NCI-H1092 treated with DMSO at 0.1 percent for 48 hours (cell line): ENCODE data around the gene ZNF185.

Experiments
- DNase-seq: peaks from one replicate; lab custom pipeline; 2025; lab: John Stamatoyannopoulos, UW

The ZNF185 gene

DNA sequence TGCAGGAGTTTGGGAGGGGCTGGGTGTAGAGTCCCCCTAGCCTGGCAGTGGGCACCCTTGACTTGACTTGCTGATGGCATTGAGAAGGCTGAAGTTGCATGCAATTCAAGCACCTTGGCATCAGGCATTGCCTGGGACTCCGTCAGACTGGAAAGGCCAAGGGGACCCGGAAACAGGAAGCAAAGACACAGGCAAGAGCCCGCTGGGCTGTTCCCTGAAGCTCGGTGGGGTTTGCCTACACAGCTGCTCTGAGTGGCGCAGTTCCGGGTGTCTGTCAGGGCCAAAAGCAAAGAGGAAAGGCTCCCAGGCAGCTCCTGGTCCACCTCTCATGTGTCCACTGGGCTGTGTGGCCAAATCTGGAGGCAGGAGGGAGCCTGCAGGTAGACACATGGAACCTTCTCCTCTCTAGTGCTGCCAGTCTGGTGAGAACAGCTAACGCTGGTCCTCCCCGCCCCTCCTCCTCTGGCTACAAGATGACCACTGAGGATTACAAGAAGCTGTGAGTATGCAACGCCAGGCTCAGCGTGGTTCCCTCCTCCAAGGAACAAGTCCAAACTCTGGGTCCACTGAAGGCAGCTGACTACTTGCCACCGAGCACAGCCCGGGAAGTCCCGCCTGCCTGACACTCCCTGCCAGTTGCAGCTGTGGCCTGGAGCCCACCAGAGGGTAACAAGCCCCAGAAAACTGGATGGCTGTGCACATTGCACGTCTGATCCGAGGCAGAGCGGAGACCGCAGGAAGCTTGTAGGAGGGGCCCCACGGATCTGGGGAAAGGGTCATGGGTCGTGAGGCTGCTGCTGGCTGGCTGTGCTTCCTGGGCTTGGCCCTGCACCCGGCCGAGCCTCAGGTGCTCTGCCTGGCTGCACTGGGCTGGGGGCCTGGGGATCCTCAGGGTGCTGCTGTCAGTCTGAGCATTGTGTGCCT, 20.1 kb downstream of the ZNF185 start:
- no peak for DNase-seq

DNA sequence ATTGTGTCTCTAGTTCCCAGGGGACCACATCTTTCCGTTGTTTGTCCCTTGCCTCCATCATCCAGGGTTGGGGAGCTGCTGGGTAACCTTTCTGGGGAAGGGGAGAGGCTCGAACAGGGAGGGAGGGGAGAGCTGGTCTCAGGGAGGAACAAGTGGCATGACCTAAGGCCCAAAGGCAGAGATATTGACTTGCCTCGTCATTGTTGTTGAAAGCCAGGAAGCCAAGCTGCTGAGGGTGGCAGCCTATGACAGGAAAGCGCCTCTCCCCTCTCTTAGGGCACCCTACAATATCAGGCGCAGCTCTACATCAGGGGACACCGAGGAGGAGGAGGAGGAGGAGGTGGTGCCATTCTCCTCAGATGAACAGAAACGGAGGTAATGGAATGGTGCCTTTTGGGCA, 20.8 kb downstream of the ZNF185 start:
- no peak for DNase-seq

DNA sequence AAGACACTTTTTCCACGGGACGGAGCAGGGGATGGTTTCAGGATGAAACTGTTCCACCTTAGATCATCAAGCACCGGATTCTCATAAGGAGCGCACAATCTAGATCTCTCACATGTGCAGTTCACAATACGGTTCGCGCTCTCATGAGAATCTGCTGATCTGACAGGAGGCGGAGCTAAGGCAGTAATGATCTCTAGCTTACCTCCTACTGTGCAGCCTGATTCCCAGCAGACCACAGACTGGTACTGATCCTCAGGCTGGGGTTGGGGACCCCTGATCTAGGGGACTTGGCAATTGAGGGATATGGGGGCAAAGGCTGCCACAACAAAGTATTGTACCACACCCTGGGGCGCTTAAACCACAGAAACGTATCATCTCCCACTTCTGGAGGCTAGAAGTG, 25.7 kb downstream of the ZNF185 start:
- DNase-seq = no peak

DNA sequence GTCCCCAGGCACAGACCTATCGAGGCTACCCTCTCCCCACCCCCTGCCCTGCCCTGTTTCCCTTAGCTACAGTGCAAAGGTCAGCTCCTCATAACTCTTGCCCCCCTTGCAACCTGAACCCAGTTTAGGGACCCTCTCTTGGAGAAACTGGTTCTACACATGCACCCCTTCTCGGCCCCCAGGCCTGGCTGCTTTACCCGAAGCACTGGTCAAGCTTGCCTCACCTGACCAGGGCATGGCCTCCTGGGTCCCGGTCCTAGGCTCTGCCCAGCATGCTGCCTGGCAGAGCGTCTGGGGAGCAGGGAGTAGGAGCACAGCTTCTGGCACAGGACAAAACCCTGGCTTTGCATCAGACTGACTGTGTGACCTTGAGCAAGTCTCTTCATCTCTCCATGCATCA, 28.0 kb downstream of the ZNF185 start:
- no peak for DNase-seq

DNA sequence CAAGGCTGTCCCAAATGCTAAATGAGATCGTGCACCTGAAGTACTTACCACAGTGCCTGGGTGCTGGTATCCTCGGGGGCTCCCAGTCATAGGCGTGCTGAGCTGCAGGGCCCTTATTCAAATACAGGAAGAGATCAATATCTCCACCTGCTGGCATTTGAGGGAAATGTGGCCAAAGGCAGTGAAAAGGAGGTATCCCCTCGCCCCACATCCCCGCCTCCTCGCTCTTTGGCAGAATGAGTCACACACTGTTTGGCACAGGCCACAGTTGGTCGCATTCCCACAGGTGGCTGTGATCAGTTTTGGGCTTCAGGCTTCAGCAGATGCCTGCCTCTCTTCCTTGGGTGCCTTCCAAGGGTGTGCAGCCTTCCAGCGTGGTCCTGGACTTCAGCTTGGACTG, 28.4 kb downstream of the ZNF185 start:
- DNase-seq = peak; percentile 41

DNA sequence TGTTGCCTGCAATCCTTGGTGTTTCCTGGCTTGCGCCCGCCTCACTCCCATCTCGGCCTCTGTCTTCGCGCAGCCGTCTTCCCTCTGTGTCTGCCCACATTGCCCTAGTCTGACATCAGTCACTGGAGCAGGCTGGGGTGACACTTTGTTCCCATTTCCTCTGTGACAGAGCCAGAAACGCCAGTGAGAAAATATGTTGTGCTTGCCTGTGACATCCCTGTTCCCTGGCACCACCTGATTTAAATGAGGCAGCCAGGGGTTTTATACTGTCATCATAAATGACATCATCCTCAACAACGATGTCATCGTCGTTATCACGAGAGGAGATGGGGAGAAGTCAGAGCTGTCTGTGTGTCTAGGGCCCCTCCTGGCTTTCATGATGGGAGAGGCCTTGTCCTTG, 29.1 kb downstream of the ZNF185 start:
- DNase-seq = no peak

DNA sequence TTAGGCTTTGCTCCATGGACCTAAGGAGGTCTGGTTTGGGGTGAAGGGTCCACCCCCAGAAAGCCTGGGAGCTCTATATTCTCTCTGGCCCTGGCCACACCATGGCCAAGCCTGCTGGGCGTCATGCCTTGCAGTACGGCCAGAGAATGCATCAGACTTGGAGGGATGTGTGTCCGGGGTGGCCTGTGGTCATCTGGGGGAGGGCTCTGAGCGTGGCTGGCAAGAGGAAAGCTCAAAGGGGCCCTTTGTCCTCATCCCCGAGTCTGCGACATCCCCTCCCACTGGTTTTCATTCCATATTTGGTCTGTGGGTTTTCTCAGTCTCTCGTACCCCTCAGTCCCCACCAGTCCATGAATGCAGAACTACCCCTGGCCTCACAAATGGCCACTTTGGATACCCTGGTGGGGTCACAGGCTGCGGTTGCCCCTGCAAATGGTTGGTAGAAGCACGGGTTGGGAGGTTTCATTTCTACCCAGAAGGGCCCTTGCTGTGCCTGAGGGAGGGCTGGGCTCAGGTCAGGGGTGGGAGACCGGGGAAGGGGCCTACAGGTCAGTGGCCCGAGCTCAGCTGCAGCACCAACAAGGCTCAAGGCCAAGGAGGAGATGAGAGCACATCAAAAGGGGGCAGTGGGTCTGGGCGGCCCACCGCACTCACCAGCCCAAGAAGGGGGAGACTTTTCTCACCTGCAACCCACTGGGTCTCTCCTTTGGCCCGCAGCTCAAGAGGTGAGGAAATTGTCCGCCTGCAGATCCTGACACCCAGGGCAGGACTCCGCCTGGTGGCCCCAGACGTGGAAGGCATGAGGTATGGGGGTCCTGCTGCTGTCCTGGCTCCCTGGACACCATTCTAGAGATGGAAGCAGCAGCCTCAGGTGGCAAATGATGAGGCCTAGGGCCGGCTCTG, 30.2 kb downstream of the ZNF185 start:
- DNase-seq = no peak

DNA sequence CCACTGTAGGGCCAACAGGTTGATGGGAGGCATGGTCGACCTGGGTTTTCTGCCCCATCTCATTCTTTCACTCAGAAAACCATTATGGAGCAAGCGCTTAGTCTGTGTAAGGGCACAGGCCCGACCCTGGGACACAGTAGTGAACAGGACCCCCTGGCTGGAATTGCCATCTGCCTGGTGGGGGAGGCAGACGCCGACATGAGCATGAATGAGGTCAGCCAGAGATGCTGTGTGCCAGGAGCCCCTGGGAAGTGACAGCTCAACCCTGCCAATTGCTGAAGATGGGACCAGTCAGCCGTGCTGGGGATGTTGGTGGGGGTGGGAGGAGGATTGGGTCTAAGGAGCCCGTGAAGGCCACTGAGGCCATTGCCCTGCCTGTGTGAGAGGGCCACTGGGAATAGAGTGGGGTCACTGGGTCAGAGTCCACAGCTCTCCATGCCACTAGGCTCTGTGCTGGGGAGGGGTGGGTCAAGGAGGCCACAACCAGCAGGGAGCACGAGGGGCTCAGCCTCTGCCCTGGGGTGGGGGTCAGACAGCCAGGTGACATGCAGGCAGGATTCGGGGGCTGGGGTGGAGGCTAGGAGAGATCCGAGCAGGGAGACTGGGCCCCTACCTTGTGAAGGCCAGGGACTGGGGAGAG, 31.0 kb downstream of the ZNF185 start:
- no peak for DNase-seq

DNA sequence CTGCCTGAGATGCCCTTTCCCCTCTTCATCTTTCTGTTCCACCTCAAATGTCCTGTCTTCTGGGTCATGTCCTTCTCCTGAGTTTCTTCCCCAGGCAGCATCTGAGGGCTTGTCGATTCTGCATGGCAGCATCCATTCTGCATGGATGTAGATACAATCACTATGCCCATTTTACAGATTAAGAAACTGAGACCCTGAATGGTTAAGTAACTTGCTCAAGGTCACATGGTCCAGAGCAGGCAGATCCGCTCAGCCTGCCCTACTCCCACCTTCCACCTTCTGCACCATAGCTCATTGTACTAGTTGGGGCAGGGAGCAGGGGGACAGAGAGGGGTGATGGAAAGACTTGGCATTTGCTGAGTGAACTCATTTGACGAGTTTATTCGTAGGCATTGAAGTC, 32.0 kb downstream of the ZNF185 start:
- no peak for DNase-seq

DNA sequence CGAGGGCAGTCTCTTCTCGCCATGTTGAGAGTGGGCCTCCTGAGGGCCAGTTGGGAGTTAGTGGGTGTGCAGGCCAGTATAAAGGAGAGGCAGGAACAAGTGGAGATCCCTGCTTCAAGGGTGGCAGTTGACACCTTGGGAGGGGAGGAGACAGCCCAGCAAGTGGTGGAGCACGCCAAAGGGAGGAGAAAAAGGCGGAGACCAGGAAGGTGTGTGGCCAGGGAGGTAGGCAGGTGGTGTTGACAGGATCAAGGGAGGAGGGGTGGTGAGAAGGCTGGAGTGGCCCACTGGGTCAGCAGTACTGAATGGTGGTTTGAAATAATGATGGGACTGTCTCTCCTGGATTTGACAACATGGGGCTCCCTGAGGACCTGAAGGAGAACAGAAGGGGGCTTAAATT, 32.6 kb downstream of the ZNF185 start:
- no peak for DNase-seq

DNA sequence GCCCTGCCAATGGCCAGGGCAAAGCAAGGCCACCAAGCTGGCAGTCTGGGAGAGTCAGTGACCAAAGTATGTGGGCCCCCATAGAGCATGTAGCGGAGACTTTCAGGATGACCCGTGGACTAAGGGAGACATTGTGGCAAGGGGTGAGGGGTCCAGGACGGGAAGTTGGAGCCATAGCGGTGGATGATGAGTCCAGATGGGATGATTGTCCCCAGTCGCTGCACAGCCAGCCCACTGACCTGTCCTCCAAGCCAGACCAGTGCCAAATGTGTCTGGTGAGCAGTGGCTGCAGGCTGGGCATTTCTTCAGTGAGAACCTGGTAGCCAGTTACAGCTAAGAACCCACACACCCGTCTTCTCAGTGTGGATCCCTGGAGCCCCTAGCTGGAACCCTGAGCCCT, 34.3 kb downstream of the ZNF185 start:
- DNase-seq = no peak

DNA sequence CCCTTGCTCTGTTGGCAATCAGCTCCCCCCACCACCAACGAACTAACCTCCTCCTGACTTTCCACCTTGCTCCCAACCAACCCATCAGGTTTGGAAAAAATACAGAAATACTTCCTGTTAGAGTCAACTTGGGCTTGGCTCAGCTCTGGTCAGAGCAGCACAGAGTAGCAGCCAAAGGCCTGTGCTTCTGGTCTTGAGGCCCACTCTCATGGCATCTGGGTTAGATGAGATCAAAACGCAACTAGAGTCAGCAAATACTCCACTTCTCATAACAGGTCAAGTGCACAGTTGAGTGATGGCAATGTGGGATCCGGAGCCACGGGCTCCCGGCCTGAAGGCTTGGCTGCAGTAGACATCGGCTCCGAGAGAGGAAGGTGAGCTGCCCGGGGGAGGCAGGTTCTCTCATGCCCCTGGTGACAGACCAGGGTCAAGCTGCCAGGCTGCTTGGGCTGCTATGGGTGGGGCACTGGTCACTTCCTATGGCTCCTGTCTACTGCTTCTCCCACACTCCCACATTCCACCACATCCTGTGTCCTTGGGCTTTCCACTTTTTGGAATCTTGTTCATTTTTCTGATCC, 34.8 kb downstream of the ZNF185 start:
- no peak for DNase-seq

DNA sequence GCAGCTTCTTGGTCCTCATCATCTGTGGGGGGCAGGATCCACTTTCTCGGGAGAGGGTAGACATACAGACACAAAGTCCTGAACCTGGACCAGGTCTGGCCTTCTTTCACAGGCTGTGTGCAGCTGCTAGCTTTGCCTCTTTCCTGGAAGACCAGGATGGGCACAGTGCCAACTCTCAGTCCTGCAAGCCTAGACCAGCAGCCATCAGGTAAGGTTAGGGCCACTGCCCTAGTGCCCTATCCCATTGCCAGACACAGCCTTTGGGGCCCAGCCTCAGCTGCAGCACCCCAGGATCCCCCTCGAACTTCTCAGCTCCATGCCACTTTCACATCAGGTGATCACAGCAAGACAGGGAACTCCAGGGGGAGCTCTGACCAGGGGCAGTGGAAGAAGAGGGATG, 38.4 kb downstream of the ZNF185 start:
- no peak for DNase-seq

DNA sequence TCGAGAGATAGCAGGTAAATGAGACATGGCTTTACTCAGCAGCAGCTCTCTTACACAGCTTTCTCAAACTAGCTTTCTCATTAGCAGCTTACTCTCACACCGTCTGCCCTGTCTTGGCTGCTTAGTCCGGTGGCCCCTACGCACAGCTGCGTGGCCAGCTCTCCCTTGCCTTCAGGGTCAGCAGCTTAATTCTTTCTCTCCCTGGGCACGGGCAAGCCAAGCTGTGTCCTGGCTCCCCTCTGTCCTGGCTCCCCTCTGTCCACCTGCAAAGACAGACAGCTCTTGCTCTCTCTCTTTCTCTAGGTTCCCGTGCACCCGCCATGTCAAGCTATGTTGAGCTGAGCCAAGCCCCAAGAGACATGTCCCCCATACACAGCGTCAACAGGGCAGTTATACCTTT, 39.4 kb downstream of the ZNF185 start:
- no peak for DNase-seq

DNA sequence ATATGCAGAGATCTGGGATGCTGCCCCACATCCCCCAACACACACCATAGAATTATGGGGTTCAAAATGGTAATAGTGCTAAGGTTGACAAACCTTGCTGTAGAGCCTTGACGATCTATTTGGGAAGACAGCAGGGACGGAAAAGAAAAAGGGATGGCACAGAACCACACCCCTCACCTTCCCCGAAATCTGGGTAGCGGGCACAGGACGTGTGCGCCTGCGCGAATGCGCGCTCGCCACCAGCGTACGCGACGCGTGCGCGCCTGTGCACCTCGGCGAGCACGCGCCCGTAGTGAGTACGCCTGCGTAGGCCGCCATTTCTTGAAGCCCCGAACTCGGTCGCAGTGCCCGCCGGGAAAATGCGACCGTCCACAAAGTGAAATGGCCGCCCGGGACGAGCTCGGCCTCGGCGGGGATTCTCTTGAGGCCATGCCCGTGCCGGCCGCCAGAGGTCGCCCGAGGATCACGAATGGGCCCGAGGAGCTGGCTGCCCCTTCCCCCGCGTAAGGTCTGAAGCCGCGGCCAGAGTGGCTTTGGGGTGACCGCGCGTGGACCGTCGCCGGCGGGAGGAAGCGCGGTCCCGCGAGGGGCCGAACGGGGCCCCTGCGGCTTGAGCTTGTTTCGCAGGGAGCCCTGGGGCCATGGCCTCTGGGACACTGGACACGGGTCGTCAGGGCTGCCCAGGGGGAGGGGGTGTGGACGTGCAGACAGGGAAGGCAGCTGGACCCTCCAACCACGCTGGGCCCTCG, 43.6 kb downstream of the ZNF185 start:
- peak; percentile 94 for DNase-seq

DNA sequence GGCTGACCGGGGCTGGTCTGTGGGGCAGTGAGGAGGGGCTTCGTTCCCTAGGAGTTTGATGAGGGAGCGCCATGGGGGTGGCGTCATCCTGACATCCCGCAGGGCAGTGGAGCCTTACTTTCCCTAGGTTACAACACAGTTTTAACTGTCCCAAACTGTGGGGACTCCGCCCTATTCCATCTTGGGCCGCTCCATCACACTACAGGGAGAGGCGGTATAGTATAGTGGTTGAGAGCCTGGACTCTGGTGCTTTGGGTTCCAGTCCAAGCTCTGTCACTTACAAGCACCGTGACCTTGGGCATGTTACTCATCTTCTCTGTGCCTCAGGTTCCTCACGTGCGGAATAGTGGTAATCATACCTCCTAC, 44.2 kb downstream of the ZNF185 start:
- no peak for DNase-seq

DNA sequence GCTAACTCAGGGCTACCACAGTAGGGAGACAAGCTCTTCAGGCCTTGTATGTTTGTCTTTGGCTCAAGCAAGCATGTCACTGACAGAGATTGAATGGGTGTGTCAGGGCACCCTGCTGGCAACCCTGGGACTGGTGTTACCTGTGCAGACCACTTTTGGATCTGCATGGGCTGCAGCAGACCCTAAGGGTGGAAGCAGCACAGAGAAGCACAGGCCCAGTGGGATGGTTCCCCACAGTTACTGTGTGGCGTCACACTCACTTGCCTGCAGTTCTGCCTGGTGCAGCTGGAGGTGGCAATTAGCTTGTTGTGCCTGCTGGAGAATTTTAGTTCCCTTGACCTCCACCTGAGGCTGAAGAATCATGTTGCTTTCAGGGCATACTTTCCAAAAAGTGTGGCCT, 46.0 kb downstream of the ZNF185 start:
- no peak for DNase-seq

DNA sequence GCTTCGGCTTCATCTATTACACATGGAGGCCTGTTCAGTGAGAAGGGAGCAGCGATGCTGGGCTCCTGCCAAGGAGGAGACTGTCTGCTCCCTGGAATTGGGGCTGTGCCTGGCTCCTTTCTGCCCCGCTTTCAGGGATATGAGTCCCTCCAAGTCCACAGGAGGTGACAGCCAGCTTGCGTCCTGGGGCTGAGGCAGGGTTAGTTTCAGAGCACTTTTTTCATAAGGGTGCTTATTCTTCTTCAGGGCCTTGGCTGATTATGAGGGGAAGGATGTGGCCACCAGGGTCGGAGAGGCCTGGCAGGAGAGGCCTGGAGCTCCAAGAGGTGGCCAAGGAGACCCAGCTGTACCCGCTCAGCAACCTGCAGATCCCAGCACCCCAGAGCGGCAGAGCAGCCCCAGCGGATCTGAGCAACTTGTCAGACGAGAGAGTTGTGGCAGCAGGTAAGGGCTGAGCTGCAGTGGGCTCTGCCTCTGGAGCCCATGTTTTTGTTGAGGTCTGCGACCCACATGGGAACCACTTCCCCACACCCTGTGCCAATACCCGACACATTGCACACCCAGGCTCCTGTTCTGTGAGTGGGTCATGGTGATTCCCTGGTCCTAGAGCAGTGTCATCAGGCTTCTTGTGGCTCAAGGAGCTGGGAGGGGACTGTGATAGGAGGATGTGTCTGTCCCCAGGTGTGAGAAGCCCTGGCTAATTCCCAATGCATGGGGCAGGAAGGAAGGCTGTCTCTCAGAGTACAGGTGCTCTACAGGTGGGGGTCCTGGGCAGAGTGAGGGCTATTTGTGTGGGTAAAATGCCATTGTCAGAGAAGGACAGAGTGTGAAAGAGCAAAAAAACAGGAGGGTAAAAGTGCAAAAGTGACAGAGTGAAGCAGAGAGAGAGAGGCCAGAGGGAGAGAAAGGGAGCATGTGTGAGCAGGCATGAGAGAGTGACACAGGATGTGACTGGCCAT, 47.4 kb downstream of the ZNF185 start:
- no peak for DNase-seq

DNA sequence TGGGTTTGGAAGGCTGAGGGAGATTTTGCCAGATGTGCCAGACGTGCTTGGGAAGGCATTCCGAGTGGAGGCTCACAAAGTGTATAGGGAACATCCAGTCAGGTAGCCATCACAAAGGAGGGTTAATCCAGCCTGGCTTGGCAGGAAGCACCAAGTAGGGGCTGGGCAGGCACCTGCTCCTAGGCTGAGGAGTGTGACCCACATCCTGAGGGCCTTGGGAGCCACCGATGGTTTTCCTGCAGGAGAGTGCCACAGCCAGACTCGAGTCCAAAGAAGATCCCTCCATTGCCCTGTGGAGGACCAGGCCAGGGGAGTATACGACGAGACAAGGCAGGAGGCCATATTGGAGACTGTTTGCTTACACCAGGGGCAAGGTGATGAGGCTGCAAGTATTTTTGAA, 48.8 kb downstream of the ZNF185 start:
- DNase-seq = no peak
